SKM-1 (cell line): ENCODE data around the gene OR1K1.
"Not testable (repeated sequence)": the region's sequence is repeated elsewhere in the genome, so short reads cannot be mapped to it uniquely, and the experiment has no call there.

ENCODE experiments used
- DNase-seq: peaks from one replicate; lab custom pipeline; 2025; ENCODE audit not compliant: unreplicated experiment; lab: John Stamatoyannopoulos, UW

The OR1K1 gene

GRCh38 chr9:122810306-122810946 is 10.5 kb downstream of the OR1K1 start:
- peak; percentile 30 for DNase-seq

- DNase-seq, result no peak
These were observed 12.8 kb downstream of the OR1K1 start for GRCh38 chr9:122812736-122813135.

DNA sequence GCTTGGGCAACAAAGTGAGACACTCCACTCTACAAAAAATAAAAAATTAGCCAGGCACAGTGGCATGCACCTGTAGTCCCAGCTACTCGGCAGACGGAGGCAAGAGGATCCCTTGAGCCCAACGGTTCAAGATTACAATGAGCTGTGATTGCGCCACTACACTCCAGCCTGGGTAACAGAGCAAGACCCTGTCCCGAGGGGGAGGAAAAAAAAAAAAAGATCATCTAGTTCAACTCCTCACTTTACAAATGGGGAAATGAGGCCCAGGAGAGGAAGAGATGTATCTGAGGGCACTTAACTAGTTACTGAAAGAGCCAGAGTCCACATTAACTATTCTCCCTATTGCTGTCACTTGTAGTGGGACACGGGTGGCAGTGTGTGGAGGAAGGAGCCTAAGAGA is 14.6 kb downstream of the OR1K1 start:
- DNase-seq, result peak; percentile 42

DNA sequence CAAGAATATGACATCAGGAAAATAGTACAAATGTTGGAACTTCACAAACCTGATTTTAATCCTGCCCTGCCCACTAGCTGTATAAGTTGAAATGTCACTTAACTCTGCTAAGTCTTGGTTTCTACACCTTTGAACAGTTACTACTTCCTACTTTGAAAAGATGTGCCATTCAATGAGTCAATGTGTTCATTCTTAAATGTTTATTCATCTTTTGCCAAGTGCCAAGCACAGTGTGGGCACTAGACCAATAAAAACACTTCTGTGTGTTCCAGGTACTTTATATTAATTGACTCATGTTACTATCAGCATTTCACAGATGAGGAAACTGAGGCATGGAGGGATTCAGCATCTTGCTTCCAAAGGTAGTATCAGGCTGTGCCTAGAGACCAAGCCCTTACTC is 15.6 kb downstream of the OR1K1 start:
- no peak for DNase-seq

GRCh38 chr9:122816163-122816867 is 16.4 kb downstream of the OR1K1 start:
- no peak for DNase-seq

DNA sequence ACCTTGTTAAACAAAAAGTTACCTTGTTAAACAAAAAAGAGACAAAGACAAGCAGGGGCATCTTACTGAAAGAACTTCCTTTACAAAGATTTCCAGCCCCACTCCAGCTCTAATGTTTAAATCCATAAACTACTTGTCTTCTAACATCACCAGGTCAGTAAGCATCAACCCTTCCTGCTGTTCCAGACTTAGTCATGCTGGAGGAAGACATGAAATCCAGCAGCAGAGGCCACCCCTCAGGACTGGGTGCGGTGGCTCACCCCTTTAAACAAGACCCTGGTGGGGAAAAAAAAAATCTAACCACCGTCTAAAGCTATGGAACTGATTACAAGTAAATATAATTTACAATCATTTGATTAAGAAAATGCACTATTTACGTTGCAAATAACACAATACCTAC is 19.4 kb downstream of the OR1K1 start:
- DNase-seq, result no peak

DNA sequence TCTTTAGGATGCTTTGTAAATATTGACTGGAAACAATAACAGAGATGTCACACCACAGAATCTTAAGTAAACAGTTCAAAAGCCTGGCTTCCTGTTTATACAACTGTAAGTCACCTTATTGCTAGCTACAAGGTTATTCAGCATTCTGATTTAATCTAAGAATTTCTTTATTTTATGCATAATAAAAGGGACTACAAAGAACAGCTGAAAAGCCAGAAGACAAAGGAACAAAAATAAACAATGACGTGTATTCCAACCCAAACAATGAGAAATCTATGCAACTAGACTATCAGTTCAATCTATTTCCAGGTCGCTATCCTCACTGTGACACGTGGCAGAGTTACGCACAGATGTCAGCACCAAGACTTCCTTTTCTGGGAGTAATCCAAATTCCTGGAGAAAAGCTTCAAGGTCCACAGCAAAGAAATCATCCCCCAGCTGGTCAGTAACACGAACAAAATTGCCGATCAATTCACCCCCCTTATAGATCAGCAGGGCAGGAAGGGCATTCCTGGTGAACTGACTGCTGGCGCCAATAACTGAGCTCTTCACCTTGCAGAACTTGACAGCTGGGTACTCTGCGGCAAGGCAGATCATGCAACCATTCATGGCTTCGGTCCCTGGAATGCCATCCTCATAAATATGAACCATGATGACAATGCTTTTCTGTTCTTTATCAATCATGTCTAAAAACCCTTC is 20.0 kb downstream of the OR1K1 start:
- no peak for DNase-seq

DNA sequence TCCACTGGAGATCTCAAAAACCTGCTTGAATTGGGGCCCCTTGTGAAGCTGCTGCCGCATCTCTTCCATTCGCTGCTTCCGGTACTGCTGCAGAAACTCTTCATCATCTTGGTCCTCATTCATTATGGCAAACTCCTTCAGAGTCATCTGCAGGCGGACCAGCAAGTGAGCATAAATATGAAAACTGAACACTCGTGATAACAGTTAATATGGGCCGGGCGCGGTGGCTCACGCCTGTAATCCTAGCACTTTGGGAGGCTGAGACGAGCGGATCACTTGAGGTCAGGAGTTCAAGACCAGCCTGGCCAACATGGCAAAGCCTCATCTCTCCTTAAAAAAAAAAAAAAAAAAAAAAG is 20.5 kb downstream of the OR1K1 start:
- DNase-seq, result no peak

- no peak for DNase-seq
These were observed 21.5 kb downstream of the OR1K1 start for GRCh38 chr9:122821278-122821943.

GRCh38 chr9:122822056-122822455 is 22.1 kb downstream of the OR1K1 start:
- no peak for DNase-seq

GRCh38 chr9:122822938-122823337 is 23.0 kb downstream of the OR1K1 start:
- DNase-seq, result no peak

GRCh38 chr9:122827761-122828093 is 27.8 kb downstream of the OR1K1 start:
- DNase-seq, result no peak

DNA sequence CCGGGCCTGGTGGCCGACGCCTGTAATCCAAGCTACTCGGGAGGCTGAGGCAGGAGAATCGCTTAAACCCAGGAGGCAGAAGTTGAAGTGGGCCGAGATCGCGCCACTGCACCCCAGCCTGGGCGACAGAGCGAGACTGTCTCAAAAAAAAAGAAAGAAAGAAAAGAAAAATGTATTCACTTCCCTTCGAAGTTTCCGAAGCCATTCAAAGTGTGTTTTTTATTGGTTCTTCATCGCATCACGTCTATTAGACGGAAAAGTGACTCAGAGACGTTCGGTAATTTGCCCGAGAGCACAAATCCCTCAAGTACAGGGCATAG is 29.0 kb downstream of the OR1K1 start:
- DNase-seq, result not testable (repeated sequence)

DNA sequence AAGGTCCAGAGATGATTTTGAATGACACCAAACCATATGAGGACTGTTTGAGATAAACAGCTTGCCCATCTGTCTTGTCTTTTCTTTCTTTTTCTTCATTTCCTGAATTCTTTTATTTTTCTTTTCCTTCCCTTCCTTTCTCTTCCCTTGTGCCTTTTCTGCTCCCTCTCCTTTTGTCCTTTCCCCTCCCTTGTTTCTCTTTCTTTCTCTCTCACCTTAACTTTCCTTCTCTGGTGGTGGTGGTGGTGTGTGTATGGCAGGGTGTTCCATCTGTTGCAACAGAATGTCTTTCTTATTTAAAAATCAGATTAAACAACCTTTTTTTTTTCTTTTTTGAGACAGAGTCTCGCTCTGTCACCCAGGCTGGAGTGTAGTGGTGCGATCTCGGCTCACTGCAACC is 32.3 kb downstream of the OR1K1 start:
- DNase-seq, result no peak

DNA sequence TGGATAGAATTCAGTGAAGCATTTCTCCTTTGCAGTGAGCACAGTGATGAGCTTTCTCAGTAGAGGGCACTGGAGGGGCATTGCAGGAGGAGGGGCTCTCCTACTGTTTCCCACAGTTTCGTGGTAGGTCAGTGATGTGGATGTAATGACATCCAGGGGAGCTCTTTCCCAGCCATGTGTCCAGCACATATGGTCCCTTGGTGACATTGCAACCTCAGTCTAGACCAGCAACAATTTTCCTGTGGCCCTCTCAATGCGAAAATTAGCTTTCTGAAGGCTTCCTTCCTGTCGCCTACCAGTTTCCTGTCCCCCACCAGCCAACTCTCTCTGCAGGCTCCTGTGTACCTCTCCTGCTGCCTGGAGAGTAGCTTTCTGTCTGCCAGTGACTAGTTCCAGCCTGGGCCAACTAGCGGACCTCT is 35.4 kb downstream of the OR1K1 start:
- no peak for DNase-seq

DNA sequence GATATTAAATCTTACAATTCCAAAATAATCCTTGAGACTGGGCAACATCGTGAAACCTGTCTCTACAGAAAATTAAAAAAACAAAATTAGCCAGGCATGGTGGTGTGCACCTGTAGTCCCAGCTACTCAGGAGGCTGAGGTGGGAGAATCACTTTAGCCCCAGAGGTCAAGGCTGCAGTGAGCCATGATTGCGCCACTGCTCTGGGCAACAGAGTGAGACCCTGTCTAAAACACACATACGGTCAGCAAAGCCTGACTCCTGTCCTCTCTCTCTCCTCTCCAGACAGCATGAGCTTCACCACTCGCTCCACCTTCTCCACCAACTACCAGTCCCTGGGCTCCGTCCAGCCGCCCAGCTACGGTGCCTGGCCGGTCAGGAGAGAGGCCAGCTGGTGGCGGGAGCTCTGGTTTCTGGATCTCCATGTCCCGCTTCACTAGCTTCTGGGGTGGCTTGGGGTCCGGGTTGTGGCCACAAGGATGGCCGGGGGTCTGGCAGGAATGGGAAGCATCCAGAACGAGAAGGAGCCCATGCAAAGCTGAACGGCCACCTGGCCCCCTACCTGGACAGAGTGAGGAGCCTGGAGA is 37.4 kb downstream of the OR1K1 start:
- DNase-seq, result no peak

DNA sequence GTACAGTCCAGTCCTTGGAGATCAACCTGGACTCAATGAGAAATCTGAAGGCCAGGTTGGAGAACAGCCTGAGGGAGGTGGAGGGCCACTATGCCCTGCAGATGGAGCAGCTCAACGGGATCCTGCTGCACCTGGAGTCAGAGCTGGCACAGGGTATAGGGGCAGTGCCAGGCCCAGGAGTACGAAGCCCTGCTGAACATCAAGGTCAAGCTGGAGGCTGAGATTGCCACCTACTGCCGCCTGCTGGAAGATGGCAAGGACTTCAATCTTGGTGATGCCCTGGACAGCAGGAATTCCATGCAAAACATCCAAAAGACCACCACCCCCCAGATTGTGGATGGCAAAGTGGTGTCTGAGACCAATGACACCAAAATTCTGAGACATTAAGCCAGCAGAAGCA is 38.5 kb downstream of the OR1K1 start:
- not testable (repeated sequence) for DNase-seq

DNA sequence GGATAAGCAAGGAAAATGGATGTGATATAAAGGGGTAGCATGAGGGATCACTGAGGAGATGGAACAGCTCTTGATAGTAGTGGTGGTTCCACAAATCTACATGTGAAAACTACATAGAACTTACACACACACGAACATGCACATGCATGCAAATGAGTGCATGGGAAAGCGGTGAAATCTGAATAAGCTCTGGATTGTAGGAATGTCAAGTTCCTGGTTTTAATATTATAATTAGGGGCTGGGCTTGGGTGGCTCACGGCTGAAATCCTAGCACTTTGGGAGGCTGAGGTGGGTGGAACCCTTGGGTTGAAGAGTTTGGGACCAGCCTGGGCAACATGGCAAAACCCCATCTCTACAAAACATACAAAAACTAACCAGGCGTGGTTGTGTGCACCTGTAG is 41.6 kb downstream of the OR1K1 start:
- no peak for DNase-seq

GRCh38 chr9:122844137-122844536 is 44.2 kb downstream of the OR1K1 start:
- DNase-seq, result no peak

- no peak for DNase-seq
These were observed 45.2 kb downstream of the OR1K1 start for GRCh38 chr9:122845116-122845515.

DNA sequence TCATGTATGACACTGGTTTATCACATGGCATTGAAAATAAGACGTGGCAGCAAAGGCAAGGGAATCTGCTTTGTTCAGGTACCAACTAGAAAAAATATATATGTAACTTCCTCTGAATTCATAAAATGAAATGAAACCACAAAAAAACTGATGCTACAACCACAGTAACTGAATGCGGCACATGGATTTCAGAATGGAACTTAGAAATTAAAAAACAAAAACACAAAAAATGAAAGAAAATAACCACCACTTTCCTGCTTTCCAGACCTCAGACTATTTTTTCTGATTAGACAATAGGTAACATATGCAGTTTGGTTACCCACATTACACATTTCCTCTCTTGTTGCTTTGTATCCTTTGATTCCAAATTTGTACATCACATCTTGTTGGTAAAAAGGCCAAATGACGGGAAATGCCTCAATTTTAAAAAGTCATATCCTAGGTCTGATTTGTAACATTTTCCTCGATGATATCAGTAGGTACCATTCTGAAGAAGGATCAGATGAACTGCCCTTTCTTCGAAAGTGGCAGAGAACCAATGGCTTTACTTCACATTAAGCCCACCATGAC is 46.5 kb downstream of the OR1K1 start:
- no peak for DNase-seq
